Cerebellar cortex (tissue), 1 donor: ENCODE results near the gene ANO9.
"Not testable (repeated sequence)": the region's sequence is repeated elsewhere in the genome, so short reads cannot be mapped to it uniquely, and the experiment has no call there.

ENCODE experiments used
- DNase-seq: peaks from one replicate; pipeline ENCODE4 v3.0.0-alpha.2; 2015; ENCODE audit warnings: low spot score

The ANO9 gene

DNA sequence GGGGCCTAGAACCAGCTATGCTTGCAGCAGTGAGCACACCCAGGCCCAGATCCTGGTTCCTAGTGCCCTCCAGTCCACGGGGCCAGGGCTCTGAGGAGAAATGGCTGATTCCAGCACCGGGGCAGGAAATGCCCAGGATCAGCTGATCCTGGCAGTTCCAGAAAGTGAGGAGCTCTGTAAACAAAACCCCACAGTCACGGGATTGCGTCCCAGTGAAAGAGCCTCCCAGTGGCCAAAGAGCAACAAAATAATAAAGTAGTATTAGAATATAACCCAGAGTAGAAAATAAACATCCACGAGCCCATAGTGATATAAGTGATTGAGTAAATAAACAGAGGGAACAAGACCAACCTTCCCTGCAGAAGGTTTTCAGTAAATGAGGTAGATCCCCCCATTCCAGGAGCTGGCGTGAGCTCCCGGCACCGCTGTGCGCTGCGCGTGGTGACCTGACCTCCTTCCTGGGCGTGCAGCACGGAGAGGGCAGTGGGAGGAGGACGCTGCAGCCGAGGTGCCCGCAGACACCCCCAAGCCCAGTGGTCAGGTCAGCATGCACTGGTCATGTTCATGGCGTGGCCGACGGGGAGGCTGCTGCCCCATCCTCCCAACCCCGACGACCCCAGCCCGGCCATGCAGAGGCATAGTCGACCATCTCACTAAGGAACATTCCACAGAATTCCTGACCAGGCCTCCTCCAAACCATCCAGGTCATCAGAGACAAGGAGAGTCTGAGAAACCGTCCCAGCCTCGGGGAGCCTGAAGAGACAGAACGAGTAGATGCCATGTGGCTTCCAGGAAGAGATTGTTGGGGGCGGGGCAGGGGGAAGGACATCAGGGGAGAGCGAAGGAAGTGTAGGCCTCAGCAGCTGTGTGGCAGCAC lies 28.1 kb upstream of the ANO9 start:
- DNase-seq: peak; percentile 38

GRCh38 chr11:469026-469683 lies 27.3 kb upstream of the ANO9 start:
- not testable (repeated sequence) for DNase-seq

DNA sequence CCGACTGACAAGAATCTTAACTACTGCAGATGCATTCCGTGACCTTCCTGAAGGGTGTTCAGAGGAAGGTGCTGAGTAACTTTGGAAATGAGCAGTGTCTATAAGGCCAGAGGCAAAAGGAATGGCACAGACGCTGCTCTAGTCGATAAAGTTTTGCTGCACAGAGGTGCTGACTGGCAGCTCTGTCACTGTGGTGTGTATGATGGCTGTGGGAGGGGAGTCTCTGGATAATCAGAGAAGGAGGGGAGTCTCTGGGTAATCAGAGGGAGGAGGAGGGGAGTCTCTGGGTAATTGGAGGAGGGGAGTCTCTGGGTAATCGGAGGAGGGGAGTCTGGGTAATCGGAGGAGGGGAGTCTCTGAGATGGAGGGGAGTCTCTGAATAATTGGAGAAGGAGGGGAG lies 26.7 kb upstream of the ANO9 start:
- no peak for DNase-seq

DNA sequence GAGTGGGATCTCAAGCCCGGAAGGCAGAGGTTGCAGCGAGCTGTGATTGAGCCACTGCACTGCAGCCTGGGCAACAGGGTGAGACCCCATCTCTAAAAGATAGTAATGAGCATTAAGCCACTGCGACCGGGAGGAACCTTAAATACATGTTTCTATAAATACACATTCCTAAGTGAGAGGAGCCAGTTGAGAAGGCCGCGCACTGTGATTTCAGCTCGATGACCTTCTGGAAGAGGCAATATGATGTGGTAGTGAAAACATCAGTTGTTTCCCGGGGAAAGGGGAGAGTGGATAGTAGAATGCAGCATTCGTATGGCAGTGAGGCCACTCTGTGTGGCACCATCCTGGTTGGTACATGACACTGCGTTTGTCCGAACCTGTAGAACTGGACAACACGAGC lies 26.2 kb upstream of the ANO9 start:
- no peak for DNase-seq

- DNase-seq: no peak
Observed at GRCh38 chr11:465896-466530, 24.2 kb upstream of the ANO9 start.

GRCh38 chr11:464316-464715 lies 22.5 kb upstream of the ANO9 start:
- DNase-seq: no peak

DNA sequence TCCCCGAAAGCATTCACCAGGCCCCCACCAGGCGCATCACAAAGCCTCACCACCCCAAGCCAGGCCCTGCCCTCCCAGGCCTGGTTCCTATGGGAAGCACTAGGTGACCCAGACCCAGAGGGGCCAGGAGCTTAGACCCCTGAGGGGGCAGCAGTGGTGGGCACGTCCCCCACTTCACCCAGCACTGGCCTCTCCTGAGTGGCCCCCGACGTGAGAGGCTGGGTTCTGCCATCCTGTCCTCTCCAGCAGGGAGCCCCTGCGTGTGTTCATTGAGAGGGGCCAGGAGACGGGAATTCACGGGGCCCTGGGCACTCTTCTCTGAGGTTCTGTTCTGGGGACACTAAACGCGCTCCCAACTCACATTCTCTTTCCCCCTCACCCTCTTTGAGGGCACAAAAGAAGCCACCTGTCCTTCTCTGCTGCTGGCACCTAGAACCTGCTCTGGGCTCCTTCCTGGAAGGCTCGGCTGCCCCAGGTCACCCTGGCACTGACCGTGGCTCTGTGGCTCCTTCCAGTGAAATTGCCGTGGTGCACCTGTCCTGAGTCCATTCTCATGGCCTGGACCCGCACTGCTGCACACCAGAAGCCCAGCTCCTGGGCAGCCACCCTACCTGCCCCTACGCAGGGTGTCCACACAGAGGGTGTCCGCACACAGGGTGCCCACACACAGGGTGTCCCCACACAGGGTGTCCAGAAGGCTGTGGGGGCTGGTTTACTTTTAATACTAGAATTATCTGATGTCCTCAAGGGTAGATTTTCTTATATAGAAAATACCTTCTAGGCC lies 20.5 kb upstream of the ANO9 start:
- no peak for DNase-seq

- no peak for DNase-seq
Observed at GRCh38 chr11:461626-462025, 19.8 kb upstream of the ANO9 start.

DNA sequence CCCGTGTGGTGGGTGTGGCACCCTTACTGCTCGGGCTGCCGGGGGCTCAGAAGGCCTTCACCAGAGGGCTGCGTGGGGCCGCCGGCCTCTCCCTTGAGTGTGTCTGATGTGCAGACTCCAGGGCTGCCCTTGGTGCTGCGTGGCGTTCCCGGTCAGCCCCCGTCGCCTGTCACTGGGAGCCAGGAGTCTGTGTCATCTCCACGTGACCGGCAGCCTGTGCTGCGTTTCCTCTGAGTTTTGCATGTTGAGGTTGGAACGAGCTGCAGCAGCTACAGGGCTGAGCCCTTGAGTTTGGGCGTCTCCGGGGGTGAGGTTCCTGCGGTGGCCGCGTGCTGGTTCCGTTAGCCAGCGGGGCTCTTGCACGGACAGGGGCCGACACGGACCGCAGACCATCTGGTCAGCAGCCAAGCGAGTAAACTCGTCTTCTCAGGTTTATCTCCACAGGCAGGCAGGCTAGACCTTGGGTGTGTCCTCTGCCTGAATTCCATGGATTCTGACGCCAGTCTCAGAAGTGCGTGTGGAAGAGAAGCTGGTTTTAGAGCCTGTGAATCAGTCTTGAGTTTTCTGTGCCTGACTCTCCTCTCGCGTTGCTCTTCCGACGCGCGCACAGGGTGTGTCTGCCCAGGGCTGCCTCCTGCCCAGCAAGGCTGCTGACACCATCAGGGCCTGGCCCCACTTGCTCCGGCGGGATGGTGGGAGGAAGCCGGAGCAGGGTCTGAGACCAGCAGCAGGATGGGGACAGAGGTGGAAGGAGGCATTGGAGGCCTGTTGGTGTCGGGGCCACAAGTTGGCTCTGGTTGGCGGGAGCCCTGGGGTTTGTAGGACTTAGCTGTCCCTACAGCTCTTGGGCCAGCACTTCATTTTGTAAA lies 18.8 kb upstream of the ANO9 start:
- DNase-seq: no peak

GRCh38 chr11:459511-460220 lies 17.9 kb upstream of the ANO9 start:
- no peak for DNase-seq

- DNase-seq: no peak
Observed at GRCh38 chr11:457111-457760, 15.4 kb upstream of the ANO9 start.

DNA sequence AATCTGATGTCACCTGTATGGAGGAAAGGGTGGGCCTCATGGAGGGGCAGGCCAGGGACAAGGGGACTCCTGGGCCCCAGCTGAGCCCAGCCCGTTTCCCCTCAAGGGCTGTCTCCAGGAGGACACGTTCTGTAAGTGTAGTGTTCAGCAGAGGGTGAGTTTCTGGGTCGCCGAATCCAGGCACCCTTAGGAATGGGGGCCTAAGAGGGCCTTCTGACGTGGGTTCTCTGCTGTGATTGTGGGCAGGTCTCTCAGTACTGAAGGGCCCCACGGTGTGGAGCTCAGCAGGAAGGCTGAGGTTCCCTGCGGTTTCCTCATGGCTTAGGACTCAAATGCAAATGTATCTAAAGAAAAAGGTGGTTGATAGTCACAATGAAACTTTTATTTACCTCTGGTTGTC lies 14.7 kb upstream of the ANO9 start:
- DNase-seq: no peak

GRCh38 chr11:455566-456147 lies 13.8 kb upstream of the ANO9 start:
- no peak for DNase-seq

DNA sequence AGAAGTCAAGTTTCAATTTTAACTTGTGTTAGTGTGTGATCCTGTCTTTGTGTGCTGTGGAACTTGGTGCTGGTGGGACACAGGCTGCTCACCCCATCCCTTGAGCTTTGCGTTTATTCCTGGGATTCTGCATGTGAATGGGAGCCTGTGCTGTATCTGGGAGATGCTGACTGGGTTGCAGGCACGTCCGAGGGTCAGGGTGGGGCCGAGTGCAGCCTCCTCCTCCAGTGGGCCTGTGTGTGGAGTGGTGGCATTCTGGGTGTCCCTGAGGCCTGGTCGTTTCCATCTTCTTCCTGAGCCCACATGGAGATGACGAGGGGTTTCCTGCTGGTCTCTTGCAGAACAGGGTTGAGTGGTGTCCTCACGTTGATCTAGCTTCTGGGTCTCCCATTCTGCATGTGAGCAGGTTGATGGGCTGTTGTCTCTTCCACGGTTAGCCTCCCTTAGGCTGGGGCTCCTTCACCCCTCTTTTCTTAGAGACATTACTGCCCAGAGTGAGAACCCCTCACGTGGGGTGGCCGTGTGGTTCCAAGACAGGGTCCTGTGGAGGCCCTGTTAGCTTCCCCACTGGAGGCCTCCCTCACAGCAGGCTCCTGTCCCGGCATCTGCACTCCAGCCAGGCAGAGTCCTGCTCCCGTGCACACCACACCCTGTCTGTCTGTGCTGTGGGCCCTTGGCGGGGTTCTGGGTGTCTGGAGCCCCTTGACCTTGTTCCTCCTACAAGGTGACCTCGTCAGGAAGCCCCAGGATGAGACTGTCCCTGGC lies 13.2 kb upstream of the ANO9 start:
- DNase-seq: no peak

DNA sequence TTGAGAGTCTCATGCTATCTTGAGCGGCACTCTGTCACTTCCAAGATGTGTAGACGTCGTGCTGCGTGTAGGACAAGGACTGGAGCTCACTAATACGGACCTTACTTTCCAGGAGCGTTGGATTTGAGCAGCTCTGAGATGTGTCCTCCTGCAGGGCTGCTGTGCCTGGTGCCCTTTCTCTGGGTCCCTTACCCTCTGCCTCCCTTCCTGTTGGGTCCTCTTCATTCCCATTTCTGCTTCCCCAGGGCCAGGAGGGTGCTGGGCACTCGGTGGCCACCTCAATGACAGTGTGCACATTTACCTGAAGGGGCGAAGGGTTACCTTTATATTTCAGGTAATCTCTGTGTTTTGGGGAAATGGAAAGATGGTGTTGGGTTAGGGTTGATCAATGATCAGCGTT lies 12.2 kb upstream of the ANO9 start:
- DNase-seq: no peak

DNA sequence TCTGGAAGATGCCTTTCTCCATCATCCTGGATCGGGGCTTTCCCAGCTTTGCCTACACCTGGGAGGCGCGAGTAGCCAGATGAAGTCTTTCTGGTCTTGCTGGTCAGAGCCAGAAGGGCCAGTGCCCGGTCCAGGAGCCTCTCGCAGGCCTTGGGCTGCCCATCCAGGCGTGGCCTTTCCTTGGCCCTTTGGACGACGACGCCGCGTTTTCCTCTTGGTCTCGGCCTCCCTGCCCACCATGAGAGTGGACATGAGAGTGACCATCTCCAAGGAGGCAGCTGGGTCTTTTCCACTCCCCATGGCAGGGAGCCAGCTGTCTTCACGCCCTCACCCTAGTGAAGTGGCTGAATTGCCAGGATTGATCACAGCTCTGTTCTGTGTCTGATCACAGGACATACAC lies 11.8 kb upstream of the ANO9 start:
- DNase-seq: no peak

- no peak for DNase-seq
Observed at GRCh38 chr11:452916-453527, 11.2 kb upstream of the ANO9 start.

DNA sequence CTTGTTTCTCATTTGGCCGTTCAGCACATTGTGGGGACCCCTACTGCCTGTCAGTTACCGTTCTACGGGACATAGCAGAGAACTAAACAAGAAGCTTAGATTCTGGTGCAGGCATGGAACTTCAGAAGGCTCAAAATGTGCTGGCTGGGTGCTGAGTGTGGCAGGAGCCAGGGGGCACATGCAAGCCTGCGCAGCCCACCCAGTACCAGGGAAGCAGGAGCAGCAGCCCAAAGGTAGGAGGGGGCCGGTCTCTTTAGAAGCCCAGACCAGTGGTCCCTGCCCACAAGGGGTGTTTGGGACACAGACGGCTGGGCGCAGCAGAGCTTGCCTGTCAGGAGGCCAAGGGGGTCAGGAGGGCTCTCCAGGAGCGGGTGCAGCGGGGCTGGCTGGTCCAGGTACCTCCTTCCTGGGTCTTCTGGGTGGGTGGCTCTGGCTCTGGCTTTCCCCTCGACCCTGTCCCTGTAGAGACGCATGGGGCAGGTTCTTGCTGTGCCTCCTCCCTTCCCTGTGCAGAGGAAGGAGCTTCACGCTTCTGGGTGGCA lies 10.5 kb upstream of the ANO9 start:
- no peak for DNase-seq
